Activated T-cell treated with anti-CD3 and anti-CD28 coated beads, Interleukin-2, amount 50 U/mL, for 72 hours (primary cell): ENCODE measurements around the gene CNOT6L. TPM values are rescaled to one million over a fixed set of nuclear protein-coding genes. Genes with fewer than 3 reads are reported as not detected.
"Not testable (repeated sequence)": the region's sequence is repeated elsewhere in the genome, so short reads cannot be mapped to it uniquely, and the experiment has no call there.

Experiments used
- ATAC-seq, 2 donors: fragments of 150-1000 bp; cut with Tn5 transposase; replicated peaks in 1 of 2; 2 replicates each; pipeline ENCODE4 v1.10.0; 2021; ENCODE audit warnings: moderate library complexity in 2 of 2, mild to moderate bottlenecking in 1 of 2
- DNase-seq, 2 donors: peaks; one replicate each; pipeline ENCODE4 v3.0.0; 2021 to 2022; ENCODE audit warnings: mixed read lengths in 1 of 2
- H3K27ac Mint-ChIP-seq: one replicate; pipeline ENCODE4 v1.8.0; 2022; ENCODE audit warnings: mild to moderate bottlenecking, moderate library complexity, mixed read lengths
- H3K27me3 Mint-ChIP-seq: one replicate; pipeline ENCODE4 v1.8.0; 2022; ENCODE audit warnings: low read depth, mixed read lengths
- H3K36me3 Mint-ChIP-seq, 2 donors: one replicate each; pipeline ENCODE4 v1.8.0; 2022; ENCODE audit warnings: mixed read lengths in 2 of 2, mild to moderate bottlenecking in 1 of 2; ENCODE audit not compliant: insufficient read depth in 2 of 2
- H3K4me1 Mint-ChIP-seq: one replicate; pipeline ENCODE4 v1.8.0; 2022; ENCODE audit warnings: low read depth, mixed read lengths
- H3K4me3 Mint-ChIP-seq, 2 donors: one replicate each; pipeline ENCODE4 v1.8.0; 2022; ENCODE audit warnings: mild to moderate bottlenecking in 2 of 2, mixed read lengths in 2 of 2, moderate library complexity in 2 of 2
- H3K9me3 Mint-ChIP-seq, 2 donors: one replicate each; pipeline ENCODE4 v1.8.0; 2022; ENCODE audit warnings: mixed read lengths in 2 of 2
- total RNA-seq, 2 donors: library from RNA; stranded (reverse); gene quantifications; one replicate each; pipeline ENCODE4 v1.2.3, GENCODE V29; 2022

CNOT6L gene
- total RNA-seq, 2 donors from 2014 or later, result 209 to 223 TPM

GRCh38 chr4:77761595-77761994 is 57.6 kb downstream of the CNOT6L start:
- H3K4me3 Mint-ChIP-seq, result no peak overlapping the region
- peaks cover 7 to 16% of the 10 kb centered on the region in 2 donors for H3K9me3 Mint-ChIP-seq
- no peak overlapping the region for H3K27ac Mint-ChIP-seq
- DNase-seq, result no peak
- peaks cover 33 to 77% of the 10 kb centered on the region in 2 donors for H3K36me3 Mint-ChIP-seq
- no peak for ATAC-seq
- no peaks in the 10 kb centered on the region for H3K27me3 Mint-ChIP-seq
- peaks cover 34% of the 10 kb centered on the region for H3K4me1 Mint-ChIP-seq

- peaks cover 7 to 16% of the 10 kb centered on the region in 2 donors for H3K9me3 Mint-ChIP-seq
- no peak for ATAC-seq
- no peaks in the 10 kb centered on the region for H3K27me3 Mint-ChIP-seq
- peak overlapping the region in 1 of 2 donors; percentile 6 for H3K4me3 Mint-ChIP-seq
- peak overlapping the region; percentile 66 for H3K27ac Mint-ChIP-seq
- peaks cover 30% of the 10 kb centered on the region for H3K4me1 Mint-ChIP-seq
- H3K36me3 Mint-ChIP-seq, result peaks cover 30 to 78% of the 10 kb centered on the region in 2 donors
- no peak for DNase-seq
Observed at GRCh38 chr4:77758804-77759203, 60.4 kb downstream of the CNOT6L start.

- H3K4me3 Mint-ChIP-seq, result no peak overlapping the region
- peaks cover 18% of the 10 kb centered on the region for H3K4me1 Mint-ChIP-seq
Observed at GRCh38 chr4:77751764-77752163, 67.4 kb downstream of the CNOT6L start.

GRCh38 chr4:77745792-77746191 is 73.4 kb downstream of the CNOT6L start:
- H3K4me1 Mint-ChIP-seq, result peaks cover 26% of the 10 kb centered on the region
- H3K27ac Mint-ChIP-seq, result peak overlapping the region; percentile 70
- ATAC-seq (no peak), DNase-seq (no peak)
- no peak overlapping the region for H3K4me3 Mint-ChIP-seq
- H3K27me3 Mint-ChIP-seq, result no peaks in the 10 kb centered on the region
- H3K9me3 Mint-ChIP-seq, result no peaks in the 10 kb centered on the region
- H3K36me3 Mint-ChIP-seq, result peaks cover 5 to 39% of the 10 kb centered on the region in 2 donors

More at GRCh38 chr4:77751764-77752163, 67.4 kb downstream of the CNOT6L start:
- H3K9me3 Mint-ChIP-seq, result peaks cover 1 to 7% of the 10 kb centered on the region in 2 donors
- no peaks in the 10 kb centered on the region for H3K27me3 Mint-ChIP-seq
- no peak for DNase-seq
- ATAC-seq, result no peak
- peak overlapping the region; percentile 50 for H3K27ac Mint-ChIP-seq
- H3K36me3 Mint-ChIP-seq, result peaks cover 9 to 61% of the 10 kb centered on the region in 2 donors

GRCh38 chr4:77742054-77742453 is 77.1 kb downstream of the CNOT6L start:
- DNase-seq (no peak), ATAC-seq (no peak)
- Mint-ChIP-seq H3K4me3 (no peak overlapping the region), H3K27ac (no peak overlapping the region), H3K4me1 (peaks cover 23% of the 10 kb centered on the region), H3K36me3 (peaks cover 12 to 44% of the 10 kb centered on the region in 2 donors), H3K27me3 (no peaks in the 10 kb centered on the region), H3K9me3 (no peaks in the 10 kb centered on the region)

GRCh38 chr4:77740480-77740879 is 78.7 kb downstream of the CNOT6L start:
- no peaks in the 10 kb centered on the region for H3K9me3 Mint-ChIP-seq
- no peaks in the 10 kb centered on the region for H3K27me3 Mint-ChIP-seq
- no peak for DNase-seq
- H3K4me3 Mint-ChIP-seq, result no peak overlapping the region
- H3K4me1 Mint-ChIP-seq, result peaks cover 35% of the 10 kb centered on the region
- H3K27ac Mint-ChIP-seq, result no peak overlapping the region
- no peak for ATAC-seq
- peaks cover 12 to 47% of the 10 kb centered on the region in 2 donors for H3K36me3 Mint-ChIP-seq

- Mint-ChIP-seq H3K27me3 (no peaks in the 10 kb centered on the region), H3K4me3 (peak overlapping the region; percentile 71 to 83), H3K36me3 (peaks cover 6 to 46% of the 10 kb centered on the region in 2 donors), H3K4me1 (peaks cover 55% of the 10 kb centered on the region), H3K9me3 (no peaks in the 10 kb centered on the region), H3K27ac (peak overlapping the region; percentile 91)
- DNase-seq (peak; percentile 28 to 37), ATAC-seq (peak; percentile 97 to 99)
Observed at GRCh38 chr4:77734928-77735327, 84.2 kb downstream of the CNOT6L start.

- Mint-ChIP-seq H3K27me3 (no peaks in the 10 kb centered on the region), H3K27ac (peak overlapping the region; percentile 15), H3K4me1 (peaks cover 49% of the 10 kb centered on the region), H3K36me3 (peaks cover 2 to 37% of the 10 kb centered on the region in 2 donors), H3K4me3 (no peak overlapping the region), H3K9me3 (no peaks in the 10 kb centered on the region)
- DNase-seq, result no peak
- ATAC-seq, result no peak
Observed at GRCh38 chr4:77731656-77732055, 87.5 kb downstream of the CNOT6L start.

GRCh38 chr4:77728420-77728819 is 90.7 kb downstream of the CNOT6L start:
- Mint-ChIP-seq H3K27ac (peak overlapping the region; percentile 77), H3K36me3 (peaks cover 4 to 34% of the 10 kb centered on the region in 2 donors)
- no peak for ATAC-seq

GRCh38 chr4:77721073-77721472 is 98.1 kb downstream of the CNOT6L start:
- no peaks in the 10 kb centered on the region for H3K27me3 Mint-ChIP-seq
- H3K9me3 Mint-ChIP-seq, result no peaks in the 10 kb centered on the region
- no peak overlapping the region for H3K4me3 Mint-ChIP-seq
- H3K27ac Mint-ChIP-seq, result no peak overlapping the region
- H3K4me1 Mint-ChIP-seq, result peaks cover 25% of the 10 kb centered on the region
- H3K36me3 Mint-ChIP-seq, result peaks cover 3 to 24% of the 10 kb centered on the region in 2 donors
- ATAC-seq (no peak), DNase-seq (no peak)

More at GRCh38 chr4:77728420-77728819, 90.7 kb downstream of the CNOT6L start:
- H3K9me3 Mint-ChIP-seq, result no peaks in the 10 kb centered on the region
- no peak overlapping the region for H3K4me3 Mint-ChIP-seq
- peaks cover 16% of the 10 kb centered on the region for H3K4me1 Mint-ChIP-seq
- no peaks in the 10 kb centered on the region for H3K27me3 Mint-ChIP-seq
- DNase-seq, result no peak

- peaks cover 32% of the 10 kb centered on the region for H3K4me1 Mint-ChIP-seq
- not testable (repeated sequence) for H3K4me3 Mint-ChIP-seq, H3K27me3 Mint-ChIP-seq, H3K27ac Mint-ChIP-seq, ATAC-seq, H3K9me3 Mint-ChIP-seq, DNase-seq
- H3K36me3 Mint-ChIP-seq, result peaks cover 2 to 19% of the 10 kb centered on the region in 2 donors
Observed at GRCh38 chr4:77718500-77718899, 100.7 kb downstream of the CNOT6L start.

GRCh38 chr4:77715414-77716290 is 103.5 kb downstream of the CNOT6L start:
- ATAC-seq (peak; percentile 50 to 55), DNase-seq (no peak)
- Mint-ChIP-seq H3K27me3 (no peaks in the 10 kb centered on the region), H3K4me3 (peak overlapping the region in 1 of 2 donors; percentile 4), H3K9me3 (no peaks in the 10 kb centered on the region), H3K36me3 (peaks cover 3 to 22% of the 10 kb centered on the region in 2 donors), H3K27ac (peak overlapping the region; percentile 16), H3K4me1 (peaks cover 32% of the 10 kb centered on the region)

- no peak for ATAC-seq
- H3K4me3 Mint-ChIP-seq, result no peak overlapping the region
- H3K36me3 Mint-ChIP-seq, result peaks cover 3 to 18% of the 10 kb centered on the region in 2 donors
- H3K4me1 Mint-ChIP-seq, result peaks cover 32% of the 10 kb centered on the region
- no peaks in the 10 kb centered on the region for H3K9me3 Mint-ChIP-seq
- H3K27ac Mint-ChIP-seq, result no peak overlapping the region
- H3K27me3 Mint-ChIP-seq, result no peaks in the 10 kb centered on the region
- DNase-seq, result no peak
Observed at GRCh38 chr4:77714514-77714913, 104.7 kb downstream of the CNOT6L start.
